Pancreas (tissue), 10 donors: ENCODE results near the gene EDN2. TPM values are rescaled to one million over a fixed set of nuclear protein-coding genes. Genes with fewer than 3 reads are reported as not detected.

Experiments
- ATAC-seq, 4 donors: fragments of 200-7000 bp; cut with Tn5 transposase; one replicate each; pipeline versions ENCODE4 v1.8.0 to v1.9.1; 2020; ENCODE audit warnings: mild to moderate bottlenecking in 4 of 4, moderate library complexity in 4 of 4
- DNase-seq, 6 donors: peaks; one replicate each; pipeline ENCODE4 v3.0.0-alpha.2; 2020
- FAIRE-seq: peaks from 2 replicates; lab custom pipeline; 2012; peaks lifted over from hg19 to GRCh38; lab: Jason Lieb, UNC
- H3K27ac ChIP-seq, 4 donors: fragments of 200-600 bp; sonication (generic); 1 replicate in 3 of 4; 2 replicates in 1 of 4; pipeline versions ENCODE4 v1.5.0 to v1.8.0; 2020
- H3K27me3 ChIP-seq, 4 donors: fragments of 200-600 bp; one replicate each; pipeline ENCODE4 v1.8.0; 2021
- H3K36me3 ChIP-seq, 3 donors: fragments of 200-600 bp; sonication (generic) in 1 of 3; one replicate each; pipeline versions ENCODE4 v1.5.0 to v1.8.0; 2020 to 2021
- H3K4me1 ChIP-seq, 3 donors: fragments of 200-600 bp; one replicate each; pipeline ENCODE4 v1.8.0; 2021
- H3K4me3 ChIP-seq, 4 donors: fragments of 200-600 bp; sonication (generic) in 2 of 4; one replicate each; pipeline versions ENCODE4 v1.5.0 to v1.8.0; 2020 to 2021
- H3K9me3 ChIP-seq, 4 donors: fragments of 200-600 bp; one replicate each; pipeline ENCODE4 v1.8.0; 2021
- WGBS, 2 donors: extraction: QIAGEN DNeasy Blood & Tissue Kit; methylation state at CpG; one replicate each; pipeline ENCODE4 v1.1.7; 2013; 5-methylcytosine and 5-hydroxymethylcytosine counted together
- intact Hi-C, 3 donors: fragments of 100-400 bp; cut with DNase I; formaldehyde crosslinking; loops; one replicate each; pipeline versions ENCODE4 v1.11.1 to v1.14.2; 2022
- polyA plus RNA-seq, 2 donors: library from polyadenylated mRNA; stranded (reverse); fragments of 200-250 nt; gene quantifications; one replicate each; pipeline ENCODE4 v1.2.3, GENCODE V29; 2013
- total RNA-seq, 6 donors: library from RNA; stranded (reverse); fragmentation: NEBNext Ultra II Directional in 4 of 6; extraction: Animal tissue kit (Norgen Biotek cat#: 25700) in 4 of 6; gene quantifications; one replicate each; pipeline versions ENCODE4 v1.2.1 to v1.2.4, GENCODE V29; 2021 to 2023
- TF ChIP-seq, protein P1 (sequence below), 4 donors: fragments of 200-600 bp; sonication (generic) in 3 of 4; IDR thresholded peaks; one replicate each; pipeline versions ENCODE4 v1.5.0 to v1.8.0; 2021; ENCODE audit warnings: antibody characterized with exemption in 4 of 4
- donor health status: healthy with polysubstance abuse.
- donor health status: DM: no; HTN: no; CAD: no; lungs with moderate emphysema.
- donor health status: DM: no; HTN: no; CAD: no.
- donor health status: control.
- donor health status: control.
- donor health status: Bipolar disorder and iron deficiency.
- donor health status: DM: yes; HTN: yes; CAD: no.
- donor health status: DM: no; HTN: no; CAD: no.
- donor health status: DM: no; HTN: no; CAD: no.
- donor health status: DM: yes; HTN: yes; CAD: no.

EDN2 gene
- total and polyA plus RNA-seq, 8 donors = 1.2 to 8.3 (median 1.8) TPM

DNA sequence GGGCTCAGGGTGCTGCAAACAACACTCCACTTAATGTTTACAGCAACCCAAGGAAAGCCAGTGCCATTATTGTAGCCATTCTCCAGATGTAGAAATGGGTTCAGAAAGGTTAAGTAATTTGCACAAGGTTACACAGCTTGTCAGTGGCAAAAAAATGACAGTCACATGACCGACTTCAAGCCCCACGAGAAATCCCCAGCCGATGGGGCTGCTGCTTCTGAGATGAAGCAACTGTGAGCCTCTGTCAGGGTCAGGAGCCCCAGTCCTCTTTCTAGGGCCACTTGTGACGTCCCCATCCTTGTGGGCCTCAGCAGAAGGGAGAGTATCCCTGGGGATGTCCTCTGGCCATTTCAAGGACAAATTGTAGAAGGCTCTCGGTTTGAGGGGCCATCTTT, 54.8 kb downstream of the EDN2 start:
- no peak for FAIRE-seq
- no peak overlapping the region for H3K27ac ChIP-seq
- TF ChIP-seq, protein P1, sequence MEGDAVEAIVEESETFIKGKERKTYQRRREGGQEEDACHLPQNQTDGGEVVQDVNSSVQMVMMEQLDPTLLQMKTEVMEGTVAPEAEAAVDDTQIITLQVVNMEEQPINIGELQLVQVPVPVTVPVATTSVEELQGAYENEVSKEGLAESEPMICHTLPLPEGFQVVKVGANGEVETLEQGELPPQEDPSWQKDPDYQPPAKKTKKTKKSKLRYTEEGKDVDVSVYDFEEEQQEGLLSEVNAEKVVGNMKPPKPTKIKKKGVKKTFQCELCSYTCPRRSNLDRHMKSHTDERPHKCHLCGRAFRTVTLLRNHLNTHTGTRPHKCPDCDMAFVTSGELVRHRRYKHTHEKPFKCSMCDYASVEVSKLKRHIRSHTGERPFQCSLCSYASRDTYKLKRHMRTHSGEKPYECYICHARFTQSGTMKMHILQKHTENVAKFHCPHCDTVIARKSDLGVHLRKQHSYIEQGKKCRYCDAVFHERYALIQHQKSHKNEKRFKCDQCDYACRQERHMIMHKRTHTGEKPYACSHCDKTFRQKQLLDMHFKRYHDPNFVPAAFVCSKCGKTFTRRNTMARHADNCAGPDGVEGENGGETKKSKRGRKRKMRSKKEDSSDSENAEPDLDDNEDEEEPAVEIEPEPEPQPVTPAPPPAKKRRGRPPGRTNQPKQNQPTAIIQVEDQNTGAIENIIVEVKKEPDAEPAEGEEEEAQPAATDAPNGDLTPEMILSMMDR (IDR thresholded peaks at IDR 0.05) = no peak
- ATAC-seq = no peak
- no peak for DNase-seq
- no peak overlapping the region for H3K4me3 ChIP-seq
- WGBS, 2 donors = 54 to 57% methylated on average over 5 of the region's 5 CpGs
- no peaks in the 10 kb centered on the region for H3K27me3 ChIP-seq
- peaks cover 9 to 18% (median 16%) of the 10 kb centered on the region in 3 donors for H3K4me1 ChIP-seq
- H3K9me3 ChIP-seq = no peaks in the 10 kb centered on the region
- no peaks in the 10 kb centered on the region for H3K36me3 ChIP-seq
- intact Hi-C loops = no loop called here

Other genes with a start within 250 kb of the EDN2 start
- gene SCMH1, start 242.4 kb downstream of the EDN2 start, total RNA-seq = 10 to 100 TPM; 24.5 to 36.5 (median 26.7) TPM
- 10 to 100 TPM; 33.4 to 41.9 TPM for gene SCMH1, start 242.4 kb downstream of the EDN2 start, polyA plus RNA-seq
- gene FOXO6, start 123.2 kb downstream of the EDN2 start, total RNA-seq = 1 to 10 TPM in 4 of 6 donors, under 1 TPM in 2; 0.79 to 2.0 (median 1.2) TPM
- 1 to 10 TPM; 1.1 to 1.8 TPM for gene FOXO6, start 123.2 kb downstream of the EDN2 start, polyA plus RNA-seq